SK-N-SH treated with all-trans-retinoic acid at 6 μM for 48 hours (cell line): ENCODE measurements around the gene BCR.
"Not testable (repeated sequence)": the region's sequence is repeated elsewhere in the genome, so short reads cannot be mapped to it uniquely, and the experiment has no call there.

Experiments used
- CREB5 ChIP-seq: fragments of 250-450 bp; sonication (Bioruptor Pico); IDR thresholded peaks from 2 replicates; pipeline ENCODE4 v1.5.1; 2020; ENCODE audit warnings: low read depth, mild to moderate bottlenecking, moderate library complexity
- GLIS3 ChIP-seq: fragments of 250-450 bp; sonication (Bioruptor Pico); IDR thresholded peaks from 2 replicates; pipeline ENCODE4 v1.5.0; 2020; ENCODE audit warnings: mild to moderate bottlenecking, moderate library complexity
- OSR1 ChIP-seq: fragments of 250-450 bp; sonication (Bioruptor Pico); IDR thresholded peaks from 2 replicates; pipeline ENCODE4 v1.8.0; 2022; ENCODE audit warnings: moderate library complexity, mild to moderate bottlenecking, inconsistent platforms
- POU6F1 ChIP-seq: fragments of 250-450 bp; sonication (Bioruptor Pico); IDR thresholded peaks from 2 replicates; pipeline ENCODE4 v1.8.0; 2021; ENCODE audit warnings: low read depth, mild to moderate bottlenecking, moderate library complexity, borderline replicate concordance
- ZNF8 ChIP-seq: fragments of 450-650 bp; formaldehyde crosslinking; IDR thresholded peaks from 2 replicates; pipeline ENCODE4 v1.5.0; 2020; ENCODE audit warnings: mild to moderate bottlenecking, moderate library complexity

DNA sequence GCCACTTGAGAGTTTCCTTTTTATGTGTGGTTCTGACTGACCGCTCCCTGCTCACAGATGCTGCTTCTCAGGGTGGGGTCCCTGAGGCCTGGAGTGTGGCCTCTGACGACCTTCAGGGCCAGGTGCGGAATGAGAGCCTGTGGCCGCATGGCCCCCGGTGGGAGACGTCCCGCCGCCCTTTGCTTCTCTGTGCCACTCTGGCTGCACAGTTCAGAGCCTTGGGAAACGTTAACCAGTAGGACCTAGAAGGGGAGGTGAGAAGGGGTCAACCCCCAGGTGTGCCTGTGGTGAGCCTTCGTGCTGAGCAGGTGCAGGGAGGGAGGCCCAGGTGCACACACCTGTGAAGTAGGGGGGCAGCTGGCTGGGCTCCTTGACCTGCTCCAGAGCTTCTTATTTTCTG is 127.2 kb downstream of the BCR start:
- TF ChIP-seq CREB5, ZNF8, OSR1, GLIS3, POU6F1 (CRISPR knock-in tag): not testable (repeated sequence)
